Measurements from ENCODE around the gene ECPAS.
"Not testable (repeated sequence)": the region's sequence is repeated elsewhere in the genome, so short reads cannot be mapped to it uniquely, and the experiment has no call there.

Gene ECPAS

GRCh38 chr9:111349766-111350165, 134.4 kb downstream of the ECPAS start:
- no peak for DNase-seq

- no peak for DNase-seq
Observed at GRCh38 chr9:111348821-111349271, 135.3 kb downstream of the ECPAS start.

GRCh38 chr9:111334318-111334863, 149.8 kb downstream of the ECPAS start:
- not testable (repeated sequence) for DNase-seq

- no peak for DNase-seq
Observed at GRCh38 chr9:111330124-111330523, 154.1 kb downstream of the ECPAS start, which contains the start of gene OR2K2. OR2K2 (minus strand) TSS chr9:111330224; CDS start chr9:111328433, 1,791 bp downstream.

- DNase-seq = no peak
Observed at GRCh38 chr9:111320631-111321030, 163.6 kb downstream of the ECPAS start.

- DNase-seq = no peak
Observed at GRCh38 chr9:111316796-111317195, 167.4 kb downstream of the ECPAS start.

Data from suppressor macrophage (primary cell).